Activated T-cell treated with anti-CD3 and anti-CD28 coated beads, Interleukin-2, amount 50 U/mL, for 48 hours (primary cell): ENCODE measurements around the gene ALDH7A1.
A peak's percentile ranks its signal among the peaks of the same experiment; 100 is the strongest.
"Not testable (repeated sequence)": the region's sequence is repeated elsewhere in the genome, so short reads cannot be mapped to it uniquely, and the experiment has no call there.

ENCODE experiments used
- DNase-seq, 2 experiments: peaks; one replicate each; pipeline ENCODE4 v3.0.0-alpha.2; 2020

The ALDH7A1 gene

DNA sequence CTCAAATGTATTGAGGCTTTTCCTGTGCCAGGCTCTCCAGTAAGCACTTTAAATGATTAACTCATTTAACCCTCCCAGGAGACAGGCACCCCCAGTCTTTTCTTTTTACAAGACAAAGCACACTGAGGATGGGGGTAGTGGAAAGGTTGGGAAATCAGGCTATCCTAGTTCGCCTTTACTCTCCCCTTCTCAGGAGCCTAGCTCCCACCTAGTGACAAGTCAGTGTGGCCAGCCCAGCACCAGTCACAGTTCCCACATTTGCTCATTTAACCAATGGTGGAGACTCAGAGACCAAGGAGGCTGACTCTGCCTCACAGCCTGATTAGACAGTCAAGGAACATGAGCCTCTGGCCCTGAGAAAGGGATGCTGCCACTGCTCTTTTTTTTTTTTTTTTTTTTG, 3.5 kb downstream of the ALDH7A1 start:
- no peak for DNase-seq

DNA sequence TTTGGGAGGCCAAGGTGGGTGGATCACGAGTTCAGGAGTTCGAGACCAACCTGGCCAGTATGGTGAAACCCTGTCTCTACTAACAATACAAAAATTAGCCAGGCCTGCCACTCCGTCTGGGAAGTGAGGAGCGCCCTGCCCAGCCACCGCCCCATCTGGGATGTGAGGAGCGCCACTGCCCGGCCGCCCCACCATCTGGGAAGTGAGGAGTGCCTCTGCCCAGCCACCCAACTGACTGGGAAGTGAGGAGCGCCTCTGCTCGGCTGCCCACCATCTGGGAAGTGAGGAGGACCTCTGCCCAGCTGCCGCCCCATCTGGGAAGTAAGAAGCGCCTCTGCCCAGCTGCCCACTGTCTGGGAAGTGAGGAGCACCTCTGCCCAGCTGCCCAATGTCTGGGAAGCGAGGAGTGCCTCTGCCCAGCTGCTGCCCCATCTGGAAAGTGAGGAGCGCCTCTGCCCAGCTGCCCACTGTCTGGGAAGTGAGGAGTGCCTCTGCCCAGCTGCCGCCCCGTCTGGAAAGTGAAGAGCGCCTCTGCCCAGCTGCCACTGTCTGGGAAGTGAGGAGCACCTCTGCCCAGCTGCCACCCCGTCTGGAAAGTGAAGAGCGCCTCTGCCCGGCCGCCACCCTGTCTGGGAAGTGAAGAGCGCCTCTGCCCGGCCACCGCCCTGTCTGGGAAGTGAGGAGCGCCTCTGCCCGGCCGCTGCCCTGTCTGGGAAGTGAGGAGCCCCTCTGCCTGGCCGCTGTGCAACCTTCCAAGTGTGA, 5.3 kb downstream of the ALDH7A1 start:
- DNase-seq, result no peak

DNA sequence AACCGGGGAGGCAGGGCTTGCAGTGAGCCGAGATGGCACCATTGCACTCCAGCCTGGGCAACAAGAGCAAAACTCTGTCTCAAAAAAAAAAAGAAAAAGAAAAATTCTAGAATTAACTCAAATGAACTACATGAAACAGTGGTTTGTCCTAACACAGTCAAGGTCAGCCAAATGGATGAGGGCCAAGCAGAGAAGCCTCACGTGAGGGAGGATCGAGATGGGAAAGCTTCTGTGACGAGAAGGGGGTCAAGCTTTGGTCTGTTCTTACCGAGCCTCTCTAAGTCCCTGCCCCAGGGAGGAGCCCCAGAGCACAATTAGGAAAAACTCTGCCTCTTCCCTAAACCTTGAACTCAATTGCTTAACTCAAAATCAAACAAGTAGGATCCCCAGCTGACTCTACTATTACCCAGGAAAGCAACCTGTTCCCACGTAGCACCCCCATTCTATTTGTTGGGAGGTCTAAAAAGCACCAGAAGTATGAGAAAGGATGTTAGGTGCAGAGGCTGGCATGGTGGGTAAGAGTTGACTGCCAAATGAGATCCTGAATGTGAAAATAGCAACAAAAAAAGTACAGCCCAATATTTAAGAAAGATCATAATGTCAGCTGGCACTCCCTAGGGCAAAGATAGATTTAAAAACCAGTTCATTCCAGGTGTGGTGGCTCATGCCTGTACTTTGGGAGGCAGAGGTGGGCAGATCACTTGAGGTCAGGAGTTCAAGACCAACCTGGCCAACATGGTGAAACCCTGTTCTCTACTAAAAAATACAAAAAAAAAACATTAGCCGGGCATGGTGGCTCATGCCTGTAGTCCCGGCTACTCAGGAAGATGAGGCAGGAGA, 7.2 kb downstream of the ALDH7A1 start:
- DNase-seq, result no peak

DNA sequence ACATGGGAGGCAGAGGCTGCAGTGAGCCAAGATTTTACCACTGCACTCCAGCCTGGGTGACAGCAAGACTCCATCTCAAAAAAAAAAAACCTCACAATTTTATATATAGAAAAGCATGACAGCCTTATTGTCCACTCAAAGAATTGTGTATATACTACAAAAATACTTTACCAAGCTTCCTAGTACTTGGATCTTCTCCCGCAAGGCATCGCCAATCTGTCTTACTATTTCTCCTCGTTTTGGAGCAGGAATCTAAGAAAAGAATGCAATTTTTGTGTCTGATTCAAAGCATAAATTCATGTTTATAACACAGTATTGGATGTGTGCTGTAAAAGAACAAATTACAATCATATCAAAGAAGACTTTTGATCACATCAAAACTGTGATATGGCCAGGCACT, 11.3 kb downstream of the ALDH7A1 start:
- DNase-seq, result no peak

DNA sequence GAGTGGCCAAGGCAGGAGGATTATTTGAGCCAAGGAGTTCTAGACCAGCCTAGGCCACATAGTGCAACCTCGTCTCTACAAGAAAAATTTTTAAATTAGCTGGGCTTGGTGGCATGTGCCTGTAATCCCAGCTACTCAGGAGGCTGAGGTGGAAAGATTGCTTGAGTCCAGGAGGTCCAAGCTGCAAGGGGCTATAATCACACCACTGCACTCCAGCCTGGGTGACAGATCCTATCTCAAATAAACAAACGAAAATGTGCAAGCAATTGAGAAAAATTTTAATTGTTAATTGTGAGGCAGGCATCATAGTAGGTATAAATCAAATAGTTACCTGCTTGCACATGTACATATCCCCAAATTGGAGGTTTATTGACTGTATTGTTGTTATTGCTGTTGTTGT, 15.3 kb downstream of the ALDH7A1 start:
- no peak for DNase-seq

DNA sequence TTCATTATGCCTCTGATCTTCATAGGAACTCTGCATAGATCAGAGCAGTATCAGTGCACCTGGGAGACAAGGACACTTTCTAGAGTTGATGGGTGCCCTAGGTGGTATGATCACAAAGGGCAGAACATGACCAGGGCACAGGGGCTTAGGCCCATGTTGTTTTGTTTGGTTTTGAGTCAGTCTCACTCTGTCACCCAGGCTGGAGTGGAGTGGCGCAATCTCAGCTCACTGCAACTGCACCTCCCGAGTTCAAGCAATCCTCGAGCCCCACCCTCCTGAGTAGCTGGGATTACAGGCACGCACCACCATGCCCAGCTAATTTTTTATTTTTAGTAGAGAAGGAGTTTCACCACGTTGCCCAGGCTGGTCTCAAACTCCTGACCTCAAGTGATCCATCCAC, 17.6 kb downstream of the ALDH7A1 start:
- no peak for DNase-seq

DNA sequence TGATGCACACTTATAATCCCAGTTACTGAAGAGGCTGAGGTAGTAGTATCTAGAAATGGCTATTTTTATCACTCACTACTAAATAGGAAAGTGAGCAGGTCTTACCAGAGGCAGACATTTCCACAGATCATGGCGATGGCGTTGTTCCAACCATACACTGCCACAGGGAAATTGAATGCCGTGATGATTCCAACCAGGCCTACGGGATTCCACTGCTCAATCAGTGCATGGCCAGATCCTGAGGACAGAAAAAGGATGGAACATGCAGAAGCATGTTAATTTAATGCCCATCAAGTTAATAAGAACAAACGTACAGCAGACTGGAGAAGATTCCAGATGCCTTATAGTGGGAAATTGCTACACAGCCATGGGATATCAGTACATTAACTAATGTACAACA, 18.0 kb downstream of the ALDH7A1 start:
- no peak for DNase-seq

DNA sequence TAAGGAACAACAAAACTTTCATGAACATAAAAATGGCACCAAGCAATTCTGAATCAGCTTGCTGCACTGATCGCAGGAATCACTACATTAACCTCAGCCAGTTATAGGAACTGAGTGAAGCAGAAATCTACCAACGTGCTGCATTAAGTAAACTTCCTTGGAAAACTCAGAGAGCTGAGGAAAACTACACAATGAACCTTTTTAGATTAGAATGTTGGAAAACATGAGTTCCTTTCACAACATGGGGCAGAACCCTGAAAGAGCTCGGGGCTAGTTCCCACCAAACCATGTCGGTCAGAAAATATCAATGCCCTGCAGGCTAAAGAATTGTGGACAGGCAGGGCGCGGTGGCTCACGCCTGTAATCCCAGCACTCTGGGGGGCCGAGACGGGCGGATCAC, 19.4 kb downstream of the ALDH7A1 start:
- DNase-seq, result no peak

DNA sequence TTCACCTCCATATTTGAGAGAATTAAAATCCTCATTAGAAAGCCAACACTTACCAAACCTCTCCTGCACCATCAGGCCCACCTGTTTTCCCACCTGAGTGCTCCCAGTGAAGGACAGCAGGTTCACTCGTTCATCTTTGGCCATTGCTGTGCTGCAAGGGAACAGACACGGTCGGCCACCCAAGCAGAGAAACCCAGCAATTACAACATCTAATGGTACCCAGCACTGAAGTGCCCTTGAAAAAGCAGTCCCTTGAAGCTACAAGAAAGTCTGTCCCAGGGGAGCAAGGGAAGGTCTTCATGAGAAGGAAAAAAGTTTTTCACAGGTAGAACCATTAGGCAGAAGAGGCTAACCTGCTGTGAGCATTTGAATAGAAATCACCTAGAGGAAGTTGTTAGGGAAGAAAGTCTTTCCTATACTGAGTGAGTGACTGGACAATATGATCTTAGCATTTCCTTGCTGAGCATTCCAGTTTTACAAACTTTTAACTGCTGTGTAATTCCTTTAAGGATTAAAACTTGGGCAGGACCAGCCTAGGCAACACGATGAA, 26.7 kb downstream of the ALDH7A1 start:
- DNase-seq, result no peak

DNA sequence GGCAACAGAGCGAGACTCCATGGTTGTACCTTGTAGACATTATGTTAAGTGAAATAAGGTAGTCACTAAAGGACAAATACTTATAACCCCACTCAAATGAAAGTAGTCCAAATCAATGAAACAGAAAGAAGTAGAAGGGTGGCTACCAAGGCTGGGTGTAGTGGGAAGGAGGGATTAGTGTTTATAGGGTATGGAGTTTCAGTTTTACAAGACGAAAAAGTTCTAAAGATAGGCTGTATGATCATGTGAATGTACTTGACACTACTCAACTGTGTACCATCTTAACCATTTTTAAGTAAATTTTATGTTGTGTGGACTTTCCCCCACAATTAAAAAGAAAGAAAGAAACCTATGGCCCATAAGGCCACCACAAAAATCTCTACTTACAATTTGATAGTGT, 32.2 kb downstream of the ALDH7A1 start:
- DNase-seq, result no peak

DNA sequence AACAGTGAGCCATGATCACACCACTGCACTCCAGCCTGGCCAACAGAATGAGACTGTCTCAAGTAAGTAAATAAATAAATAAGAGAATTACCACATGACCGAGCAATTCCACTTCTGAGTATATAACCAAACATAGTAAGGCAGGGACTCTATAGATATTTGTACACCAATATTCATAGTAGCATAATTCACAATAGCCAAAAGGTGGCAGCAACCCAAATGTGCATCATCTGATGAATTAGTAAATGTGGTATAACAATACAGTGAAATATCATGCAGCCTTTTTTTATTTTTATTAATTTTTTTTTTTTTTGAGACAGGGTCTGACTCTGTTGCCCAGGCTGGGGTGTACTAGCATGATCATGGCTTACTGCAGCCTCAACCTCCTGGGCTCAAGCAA, 33.1 kb downstream of the ALDH7A1 start:
- no peak for DNase-seq

DNA sequence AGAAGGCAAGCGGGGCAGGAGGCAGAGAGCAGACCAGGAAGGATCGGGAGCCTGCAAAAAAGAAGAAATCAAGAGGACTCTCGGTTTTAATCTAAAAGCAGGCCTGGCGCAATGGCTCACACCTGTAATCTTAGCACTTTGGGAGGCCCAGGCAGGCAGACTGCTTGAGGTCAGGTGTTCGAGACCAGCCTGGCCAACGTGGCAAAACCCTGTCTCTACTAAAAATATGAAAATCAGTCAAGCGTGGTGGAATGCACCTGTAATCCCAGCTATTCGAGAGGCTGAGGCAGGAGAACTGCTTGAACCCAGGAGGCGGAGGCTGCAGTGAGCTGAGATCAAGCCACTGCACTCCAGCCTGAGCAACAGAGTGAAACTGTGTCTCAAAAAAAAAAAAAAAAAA, 39.9 kb downstream of the ALDH7A1 start:
- not testable (repeated sequence) for DNase-seq

DNA sequence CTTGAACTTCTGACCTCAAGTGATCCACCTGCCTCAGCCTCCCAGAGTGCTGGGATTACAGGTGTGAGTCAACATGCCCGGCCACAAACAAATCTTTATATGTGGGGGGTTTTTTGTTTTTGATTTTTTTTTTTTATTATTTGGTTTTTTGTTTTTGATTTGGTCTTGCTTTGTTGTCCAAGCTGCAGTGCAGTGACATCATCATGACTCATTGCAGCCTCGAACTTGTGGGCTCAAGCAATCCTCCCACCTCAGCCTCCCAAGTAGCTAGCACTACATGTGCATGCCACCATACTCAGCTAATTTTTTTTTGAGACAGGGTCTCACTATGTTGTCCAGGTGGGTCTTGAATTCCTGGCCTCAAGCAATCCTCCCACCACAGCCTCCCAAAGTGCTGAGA, 42.4 kb downstream of the ALDH7A1 start:
- no peak for DNase-seq

DNA sequence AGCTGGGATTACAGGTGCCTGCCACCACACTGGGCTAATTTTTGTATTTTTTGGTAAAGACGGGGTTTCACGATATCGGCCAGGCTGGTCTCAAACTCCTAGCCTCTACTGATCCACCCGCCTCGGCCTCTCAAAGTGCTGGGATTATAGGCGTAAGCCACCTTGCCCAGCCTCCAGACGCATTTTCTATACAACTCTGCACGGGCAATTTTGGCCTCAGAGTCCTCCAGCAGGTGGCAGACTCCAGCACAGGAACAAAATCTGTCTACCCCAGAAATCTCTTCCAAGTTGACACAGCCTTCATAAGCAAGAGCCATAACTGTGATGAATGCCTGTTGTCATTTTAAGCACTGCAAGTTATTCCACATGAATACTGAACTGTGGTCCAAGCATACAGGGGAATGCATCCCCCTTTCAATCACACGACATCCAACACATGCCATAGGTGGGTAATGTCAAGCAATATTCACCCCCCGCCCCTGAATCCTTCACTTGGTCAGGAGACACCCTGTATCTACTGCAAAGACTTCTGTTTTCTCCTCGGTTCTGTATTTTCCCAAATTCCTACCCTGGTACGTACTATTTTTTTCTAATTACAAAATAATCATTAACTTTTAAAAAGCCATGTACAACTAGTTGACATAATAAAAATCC, 50.8 kb downstream of the ALDH7A1 start:
- DNase-seq, result peak; percentile 52 to 54

DNA sequence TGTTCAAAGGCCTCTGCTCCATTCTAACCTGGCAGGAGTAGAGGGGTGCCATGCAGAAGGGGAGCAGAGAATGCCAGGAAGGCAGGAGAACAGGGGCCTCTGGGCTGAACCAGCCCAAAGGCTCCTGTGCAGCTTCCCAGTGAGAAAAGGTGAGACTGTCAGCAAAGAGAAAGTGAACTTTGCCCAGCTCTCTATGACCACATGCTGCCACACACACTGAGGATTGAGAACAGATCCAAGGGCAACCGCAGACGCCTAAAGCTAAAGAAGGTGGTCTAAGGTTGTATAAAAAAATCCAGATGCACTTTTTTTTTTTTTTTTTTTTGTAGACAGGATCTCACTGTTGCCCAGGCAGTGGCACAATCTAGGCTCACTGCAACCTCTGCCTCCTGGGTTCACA, 51.4 kb downstream of the ALDH7A1 start:
- no peak for DNase-seq

DNA sequence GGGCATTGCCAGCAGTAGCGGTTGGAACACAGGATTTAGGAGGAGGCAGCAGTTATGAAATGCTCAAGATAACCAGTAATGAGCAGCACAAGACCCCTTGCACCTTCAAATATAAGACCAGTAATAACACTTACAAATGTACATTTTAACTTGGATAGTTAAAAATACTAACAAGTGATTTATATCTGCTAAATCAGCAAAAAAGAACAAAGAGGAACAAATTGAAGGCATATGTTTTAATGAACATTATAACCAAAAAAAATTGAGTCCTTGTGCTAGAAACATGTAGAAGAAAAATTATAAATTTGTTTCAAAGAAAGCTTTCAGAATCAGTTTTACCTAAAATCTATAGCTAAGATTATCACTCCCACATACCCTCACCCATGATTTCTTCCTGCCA, 52.0 kb downstream of the ALDH7A1 start:
- DNase-seq, result no peak

DNA sequence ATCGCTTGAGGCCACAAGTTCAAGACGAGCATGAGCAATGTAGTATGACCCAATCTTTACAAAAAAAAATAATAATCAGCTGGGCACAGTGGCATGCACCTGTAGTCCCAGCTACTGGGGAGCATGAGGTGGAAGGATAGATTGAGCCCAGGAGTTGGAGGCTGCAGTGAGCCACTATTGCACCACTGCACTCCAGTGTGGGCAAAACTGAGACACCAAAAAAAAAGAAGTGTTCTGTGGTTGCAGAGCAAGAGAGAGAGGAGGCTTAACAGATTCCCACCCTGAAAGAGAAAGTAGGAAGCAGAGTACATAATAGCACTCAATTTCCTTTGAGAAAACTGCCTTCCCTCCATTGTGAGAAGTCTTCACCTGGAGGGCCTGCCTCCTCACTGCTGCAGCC, 52.6 kb downstream of the ALDH7A1 start:
- no peak for DNase-seq

DNA sequence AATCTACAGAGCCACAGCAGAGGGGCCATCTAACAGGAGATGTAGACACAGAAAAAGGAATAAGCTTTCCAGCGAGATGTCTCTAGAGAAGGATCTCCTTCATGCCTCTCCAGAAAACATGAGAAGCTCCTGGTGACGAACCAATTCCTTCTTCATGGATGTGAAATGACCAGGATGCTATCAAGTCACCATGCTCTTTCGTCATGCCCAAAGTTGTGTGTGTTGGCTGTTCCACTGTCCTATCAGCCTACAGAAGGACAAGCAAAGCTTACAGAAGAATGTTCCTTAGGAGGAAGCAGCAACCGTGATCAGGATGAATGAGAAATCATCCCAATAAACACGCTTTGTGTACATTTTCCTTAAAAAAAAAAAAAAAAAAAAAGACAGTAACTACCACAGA, 54.4 kb downstream of the ALDH7A1 start:
- no peak for DNase-seq

DNA sequence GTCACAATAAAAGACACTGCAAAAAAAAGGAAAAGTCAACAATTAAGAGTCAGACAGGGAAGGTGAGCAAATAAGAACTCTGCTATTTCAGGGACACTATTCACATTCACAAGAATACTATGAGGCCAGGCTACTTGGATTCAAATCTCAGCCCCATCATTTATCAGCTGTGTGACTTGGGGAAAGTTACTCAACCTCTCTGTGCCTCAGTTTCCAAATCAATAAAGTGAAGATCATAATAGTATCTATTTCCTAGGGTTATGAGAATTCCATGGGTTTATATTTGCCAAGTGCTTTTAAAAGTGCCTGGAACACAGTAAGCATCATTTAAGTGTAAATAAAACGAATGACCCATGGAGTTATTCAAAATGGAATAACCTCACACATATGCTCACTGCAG, 56.4 kb downstream of the ALDH7A1 start:
- DNase-seq, result no peak

DNA sequence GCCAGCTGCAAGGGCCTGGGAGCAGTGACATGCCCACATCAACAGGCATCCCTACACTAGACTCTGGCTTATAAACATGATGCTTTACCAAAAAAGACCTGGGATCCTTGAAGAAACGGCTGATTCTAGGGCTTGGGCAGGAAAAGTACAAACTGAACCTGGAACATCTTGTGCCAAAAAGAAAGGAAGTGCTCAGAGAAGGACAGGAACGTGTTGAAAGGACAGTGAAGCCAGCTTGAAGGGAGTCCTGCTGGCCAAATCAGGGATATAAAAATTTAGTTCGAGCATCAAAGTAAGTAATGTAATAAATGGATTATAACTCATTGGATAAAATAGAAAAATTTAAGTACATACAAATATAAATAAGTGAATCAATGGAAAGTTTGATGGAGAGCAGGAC, 58.1 kb downstream of the ALDH7A1 start:
- no peak for DNase-seq

DNA sequence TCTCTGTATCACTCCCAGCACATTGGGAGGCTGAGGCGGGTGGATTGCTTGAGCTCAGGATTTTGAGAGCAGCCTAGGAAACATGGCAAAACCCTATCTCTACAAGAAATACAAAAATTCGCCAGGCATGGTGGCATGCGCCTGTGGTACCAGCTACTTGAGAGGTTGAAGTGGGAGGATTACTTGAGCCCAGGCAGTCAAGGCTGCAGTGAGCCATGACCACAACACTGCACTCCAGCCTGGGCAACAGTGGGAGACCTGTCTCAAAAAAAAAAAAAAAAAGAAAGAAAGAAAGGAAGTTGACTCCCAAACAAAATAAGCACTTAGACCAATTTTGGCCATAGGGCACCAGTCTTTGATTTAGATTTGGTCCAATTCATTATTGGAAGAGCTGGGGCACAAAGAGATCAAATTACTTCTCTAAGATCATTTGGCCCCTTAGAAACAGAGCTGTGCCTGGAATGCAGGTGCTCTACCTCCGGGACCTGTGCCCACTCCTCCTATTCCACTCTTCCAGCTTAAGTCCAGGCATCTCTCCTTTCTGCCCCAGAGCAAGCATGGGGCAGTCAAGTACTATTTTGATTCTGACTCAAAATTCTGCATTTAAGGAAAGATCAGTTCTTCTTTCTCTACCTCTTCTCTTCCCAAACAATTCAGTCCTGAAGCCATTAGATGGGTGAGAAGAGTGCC, 59.0 kb downstream of the ALDH7A1 start:
- DNase-seq, result no peak

DNA sequence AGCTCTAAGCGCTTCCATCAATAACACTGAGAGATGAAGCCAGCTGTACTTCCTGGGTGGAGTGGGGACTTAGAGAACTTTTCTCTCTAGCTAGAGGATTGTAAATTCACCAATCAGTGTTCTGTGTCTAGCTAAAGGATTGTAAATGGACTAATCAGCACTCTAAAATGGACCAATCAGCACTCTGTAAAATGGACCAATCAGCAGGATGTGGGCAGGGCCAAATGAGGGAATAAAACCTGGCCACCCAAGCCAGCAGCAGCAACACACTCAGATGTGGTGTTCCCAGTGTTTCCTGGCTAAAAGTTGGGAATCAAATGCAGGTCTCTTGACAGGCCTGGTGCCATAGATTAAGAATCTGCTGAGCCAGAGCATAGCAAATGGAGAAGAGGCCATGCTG, 60.5 kb downstream of the ALDH7A1 start:
- DNase-seq, result no peak

DNA sequence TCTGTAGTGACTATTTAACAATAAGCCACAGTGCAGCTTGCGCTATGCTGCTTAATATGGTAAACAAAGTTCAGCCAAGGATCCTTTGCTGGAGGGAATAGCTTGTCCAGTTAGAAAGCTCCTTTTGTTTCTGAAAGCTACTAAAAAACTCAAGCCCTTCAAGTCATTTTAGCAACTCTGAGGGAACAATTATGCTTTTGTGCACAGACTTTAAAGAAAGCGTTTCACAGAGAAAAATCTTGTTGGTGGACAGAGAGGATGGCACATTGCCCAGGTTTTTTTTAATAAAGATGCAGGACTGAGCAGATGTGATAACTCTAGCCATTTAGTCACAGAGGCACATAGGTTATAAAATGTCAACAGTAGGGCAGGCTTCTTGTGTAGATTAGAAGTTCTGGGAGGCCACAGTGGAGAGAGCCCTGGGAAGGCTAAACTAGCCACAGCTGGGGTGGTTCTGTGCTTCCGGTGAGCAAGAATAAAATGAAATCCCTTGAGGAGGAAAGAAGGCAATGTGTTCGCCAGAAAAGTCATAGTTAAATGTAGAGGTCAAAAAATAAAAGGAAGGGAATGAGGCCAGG, 63.4 kb downstream of the ALDH7A1 start:
- DNase-seq, result no peak
